Right lobe of liver (tissue), 6 donors: ENCODE data around the gene ANXA10. TPM values are rescaled to one million over a fixed set of nuclear protein-coding genes. Genes with fewer than 3 reads are reported as not detected.

Experiments used
- ATAC-seq, 4 donors: fragments of 200-7000 bp; cut with Tn5 transposase; one replicate each; pipeline ENCODE4 v1.9.1; 2020; ENCODE audit warnings: mild to moderate bottlenecking in 4 of 4, moderate library complexity in 4 of 4
- DNase-seq, 3 donors: peaks; one replicate each; pipeline ENCODE4 v3.0.0-alpha.2; 2020
- H3K27ac ChIP-seq, 3 donors: fragments of 200-600 bp; one replicate each; pipeline ENCODE4 v1.8.0; 2022
- H3K27me3 ChIP-seq, 2 donors: fragments of 200-600 bp; one replicate each; pipeline ENCODE4 v1.8.0; 2022
- H3K36me3 ChIP-seq, 4 donors: fragments of 200-600 bp; sonication (generic) in 1 of 4; one replicate each; pipeline versions ENCODE4 v1.5.1 to v1.8.0; 2017 to 2022; ENCODE audit warnings: control low read depth in 1 of 4
- H3K4me1 ChIP-seq, 4 donors: fragments of 200-600 bp; sonication (generic) in 1 of 4; one replicate each; pipeline versions ENCODE4 v1.5.1 to v1.8.0; 2017 to 2022; ENCODE audit warnings: control low read depth in 1 of 4
- H3K4me3 ChIP-seq, 3 donors: fragments of 200-600 bp; one replicate each; pipeline ENCODE4 v1.8.0; 2022
- H3K9me3 ChIP-seq, 4 donors: fragments of 200-600 bp; sonication (generic) in 1 of 4; one replicate each; pipeline versions ENCODE4 v1.5.1 to v1.8.0; 2017 to 2022; ENCODE audit warnings: control low read depth in 1 of 4
- POLR2A ChIP-seq: fragments of 450-650 bp; IDR thresholded peaks from one replicate; pipeline ENCODE4 v1.6.1; 2017; ENCODE audit warnings: antibody characterized with exemption, mild to moderate bottlenecking
- WGBS: methylation state at CpG from one replicate; pipeline ENCODE4 v1.1.6; 2018; ENCODE audit warnings: low coverage, low lambda C conversion rate; ENCODE audit not compliant: insufficient coverage; ENCODE audit errors: missing lambda C conversion rate; 5-methylcytosine and 5-hydroxymethylcytosine counted together
- intact Hi-C, 2 donors: fragments of 100-400 bp; cut with DNase I; formaldehyde crosslinking; loops; one replicate each; pipeline versions ENCODE4 v1.11.2 to v1.14.1; 2022
- total RNA-seq, 6 experiments: library from RNA; depleted of rRNA in 2 of 6; stranded (reverse); fragments of >200 nt in 2 of 6; fragmentation: NEBNext Ultra II Directional in 3 of 6; extraction: Animal tissue kit (Norgen Biotek cat#: 25700) in 3 of 6; gene quantifications; one replicate each; pipeline versions ENCODE4 v1.1.0 to v1.2.4, GENCODE V29; 2016 to 2023
- TF ChIP-seq, protein P1 (sequence below), 4 donors: fragments of 200-600 bp in 3 of 4; fragments of 450-650 bp in 1 of 4; IDR thresholded peaks; one replicate each; pipeline versions ENCODE4 v1.5.1 to v1.8.0; 2016 to 2022; ENCODE audit warnings: antibody characterized with exemption in 4 of 4, mild to moderate bottlenecking in 2 of 4
- donor health status: DM: no; HTN: yes; CAD: no.
- donor health status: DM: no; HTN: no; CAD: no.
- donor health status: DM: no; HTN: no; CAD: no.
- donor health status: DM: no; HTN: yes; CAD: no.
- donor health status: DM: no; HTN: yes; CAD: no.

ANXA10 gene
- total RNA-seq, 6 experiments from 2014 or later = 31.4 to 46.6 (median 41.5) TPM

DNA sequence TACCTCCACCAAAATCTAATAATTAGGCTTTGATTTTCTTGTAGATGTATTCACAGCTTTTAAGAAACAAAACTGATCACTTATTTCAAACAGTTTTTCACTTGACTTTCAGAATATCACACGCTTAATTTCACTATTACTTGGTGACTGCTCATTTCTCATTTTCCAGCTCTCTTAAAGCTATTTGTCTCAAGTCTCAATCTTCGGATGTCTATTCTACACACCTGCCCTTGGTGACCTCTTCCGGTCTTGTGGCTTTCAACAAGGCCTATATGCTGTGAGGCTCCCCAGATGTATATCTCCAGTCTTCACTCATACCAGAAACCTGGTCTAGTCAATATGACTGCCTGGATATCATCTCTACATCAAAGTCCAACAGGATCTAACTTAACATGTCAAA, 34.9 kb upstream of the ANXA10 start:
- Histone ChIP-seq H3K27ac (no peak overlapping the region), H3K4me1 (no peaks in the 10 kb centered on the region), H3K9me3 (no peaks in the 10 kb centered on the region), H3K4me3 (no peak overlapping the region), H3K27me3 (no peaks in the 10 kb centered on the region), H3K36me3 (no peaks in the 10 kb centered on the region)
- ATAC-seq (no peak), DNase-seq (no peak)
- intact Hi-C loops = no loop called here
- WGBS = 53% methylated on average over 2 of the region's 3 CpGs
- TF ChIP-seq, protein P1, sequence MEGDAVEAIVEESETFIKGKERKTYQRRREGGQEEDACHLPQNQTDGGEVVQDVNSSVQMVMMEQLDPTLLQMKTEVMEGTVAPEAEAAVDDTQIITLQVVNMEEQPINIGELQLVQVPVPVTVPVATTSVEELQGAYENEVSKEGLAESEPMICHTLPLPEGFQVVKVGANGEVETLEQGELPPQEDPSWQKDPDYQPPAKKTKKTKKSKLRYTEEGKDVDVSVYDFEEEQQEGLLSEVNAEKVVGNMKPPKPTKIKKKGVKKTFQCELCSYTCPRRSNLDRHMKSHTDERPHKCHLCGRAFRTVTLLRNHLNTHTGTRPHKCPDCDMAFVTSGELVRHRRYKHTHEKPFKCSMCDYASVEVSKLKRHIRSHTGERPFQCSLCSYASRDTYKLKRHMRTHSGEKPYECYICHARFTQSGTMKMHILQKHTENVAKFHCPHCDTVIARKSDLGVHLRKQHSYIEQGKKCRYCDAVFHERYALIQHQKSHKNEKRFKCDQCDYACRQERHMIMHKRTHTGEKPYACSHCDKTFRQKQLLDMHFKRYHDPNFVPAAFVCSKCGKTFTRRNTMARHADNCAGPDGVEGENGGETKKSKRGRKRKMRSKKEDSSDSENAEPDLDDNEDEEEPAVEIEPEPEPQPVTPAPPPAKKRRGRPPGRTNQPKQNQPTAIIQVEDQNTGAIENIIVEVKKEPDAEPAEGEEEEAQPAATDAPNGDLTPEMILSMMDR (IDR thresholded peaks at IDR 0.05) = no peak
- TF ChIP-seq POLR2A = no peak

DNA sequence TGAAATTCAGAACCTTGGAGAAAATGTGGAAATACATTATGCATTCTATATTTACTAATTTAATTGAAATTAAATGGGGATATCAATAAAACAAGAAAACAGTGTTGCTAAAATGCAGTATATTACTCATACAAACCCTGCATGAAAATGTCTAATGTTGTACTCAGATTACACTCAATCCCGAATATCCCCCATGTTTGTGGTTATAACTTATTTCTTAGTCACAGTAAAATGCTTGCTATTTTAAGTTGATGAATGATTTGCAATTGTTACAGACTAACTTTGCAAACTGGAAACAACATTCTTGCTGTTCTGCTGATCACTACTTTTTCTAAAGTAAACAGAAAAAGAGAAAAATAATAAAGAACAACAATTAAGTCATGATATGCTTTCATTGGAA, 33.1 kb upstream of the ANXA10 start:
- no peak overlapping the region for H3K27ac ChIP-seq
- H3K4me1 ChIP-seq = no peaks in the 10 kb centered on the region
- H3K9me3 ChIP-seq = no peaks in the 10 kb centered on the region
- DNase-seq (no peak), ATAC-seq (no peak)
- no peaks in the 10 kb centered on the region for H3K27me3 ChIP-seq
- no peak for TF ChIP-seq POLR2A
- TF ChIP-seq, protein P1 (IDR thresholded peaks at IDR 0.05) = no peak
- no peak overlapping the region for H3K4me3 ChIP-seq
- 56% methylated on average over 1 of the region's 1 CpG for WGBS
- intact Hi-C loops = no loop called here
- H3K36me3 ChIP-seq = no peaks in the 10 kb centered on the region

DNA sequence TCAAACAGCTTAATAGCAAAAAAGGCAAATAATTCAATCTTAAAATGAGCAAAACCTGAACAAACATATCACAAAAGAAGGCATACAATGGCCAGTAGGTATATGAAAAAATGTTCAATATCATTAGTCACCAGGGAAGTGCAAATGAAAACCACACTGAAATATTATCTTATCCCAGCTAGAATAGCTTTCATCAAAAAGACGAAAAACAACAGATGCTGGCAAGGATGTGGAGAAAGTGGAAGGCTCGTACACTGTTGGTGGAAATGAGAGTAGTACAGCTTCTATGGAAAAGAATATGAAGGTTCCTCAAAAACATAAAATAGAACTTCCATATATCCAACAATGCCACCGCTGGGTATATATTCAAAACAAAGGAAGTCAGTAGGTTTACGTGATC, 29.3 kb upstream of the ANXA10 start:
- DNase-seq (no peak), ATAC-seq (no peak)
- Histone ChIP-seq H3K27me3 (no peaks in the 10 kb centered on the region), H3K9me3 (no peaks in the 10 kb centered on the region), H3K4me3 (no peak overlapping the region), H3K27ac (no peak overlapping the region), H3K36me3 (no peaks in the 10 kb centered on the region), H3K4me1 (no peaks in the 10 kb centered on the region)
- intact Hi-C loops = no loop called here
- TF ChIP-seq, protein P1 (IDR thresholded peaks at IDR 0.05) = no peak
- TF ChIP-seq POLR2A = no peak
- 44% methylated on average over 4 of the region's 4 CpGs for WGBS

DNA sequence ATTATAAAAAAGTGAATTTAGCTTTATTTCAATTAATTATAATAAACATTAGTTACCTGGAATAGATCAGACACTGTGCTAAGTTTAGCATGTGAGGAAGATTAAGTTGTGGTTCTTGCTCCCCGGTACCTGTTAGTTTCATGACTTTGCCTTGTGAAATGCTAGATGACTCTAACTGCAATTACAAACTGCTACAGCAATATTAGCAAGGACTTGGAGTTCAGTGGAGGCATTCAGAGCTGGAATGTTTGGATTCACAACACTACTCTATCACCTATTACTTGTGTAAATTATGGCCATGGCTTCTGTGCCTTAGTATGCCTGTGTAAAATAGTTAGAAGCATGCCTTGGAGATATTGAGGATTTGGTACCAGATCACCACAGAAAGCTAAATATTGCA, 21.4 kb upstream of the ANXA10 start:
- no peak overlapping the region for H3K27ac ChIP-seq
- no peaks in the 10 kb centered on the region for H3K36me3 ChIP-seq
- no peak for DNase-seq
- TF ChIP-seq POLR2A = no peak
- TF ChIP-seq, protein P1 (IDR thresholded peaks at IDR 0.05) = no peak
- H3K4me1 ChIP-seq = no peaks in the 10 kb centered on the region
- H3K4me3 ChIP-seq = no peak overlapping the region
- no peaks in the 10 kb centered on the region for H3K9me3 ChIP-seq
- intact Hi-C loops = no loop called here
- 83% methylated on average over 1 of the region's 1 CpG for WGBS
- H3K27me3 ChIP-seq = no peaks in the 10 kb centered on the region
- no peak for ATAC-seq

DNA sequence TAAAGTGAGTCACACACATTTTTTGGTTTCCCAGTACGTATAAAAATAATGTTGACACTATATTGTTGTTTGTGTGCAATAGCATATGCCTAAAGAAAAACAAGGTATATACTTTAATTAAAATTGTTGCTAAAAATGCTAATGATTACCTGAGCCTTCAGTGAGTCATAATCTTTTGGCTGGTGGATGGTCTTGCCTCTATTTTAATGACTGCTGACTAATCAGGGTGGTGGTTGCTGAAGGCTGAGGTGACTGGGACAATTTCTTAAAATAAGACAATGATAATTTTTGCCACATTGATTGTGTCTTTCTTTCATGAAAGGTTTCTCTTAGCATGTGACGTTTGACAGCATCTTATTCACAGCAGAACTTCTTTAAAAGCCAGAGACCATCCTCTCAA, 21.0 kb upstream of the ANXA10 start:
- ATAC-seq (no peak), DNase-seq (no peak)
- intact Hi-C loops = no loop called here
- Histone ChIP-seq H3K4me3 (no peak overlapping the region), H3K27me3 (no peaks in the 10 kb centered on the region), H3K4me1 (no peaks in the 10 kb centered on the region), H3K9me3 (no peaks in the 10 kb centered on the region), H3K27ac (no peak overlapping the region), H3K36me3 (no peaks in the 10 kb centered on the region)
- TF ChIP-seq, protein P1 (IDR thresholded peaks at IDR 0.05) = no peak
- no peak for TF ChIP-seq POLR2A
- WGBS = 40% methylated on average over 2 of the region's 2 CpGs
